GM19463 (cell line): ENCODE results near the gene TEKT3.

Source experiments
- ATAC-seq: cut with Tn5 transposase; IDR thresholded peaks from one replicate; pipeline ENCODE4 v1.9.1; 2021; ENCODE audit warnings: mild to moderate bottlenecking, moderate library complexity; ENCODE audit not compliant: unreplicated experiment

Gene TEKT3

GRCh38 chr17:15350777-15351477, 9.5 kb upstream of the TEKT3 start:
- ATAC-seq: no peak

- ATAC-seq: no peak
Observed at GRCh38 chr17:15349119-15349518, 7.7 kb upstream of the TEKT3 start.

- ATAC-seq: no peak
Observed at GRCh38 chr17:15348021-15348420, 6.6 kb upstream of the TEKT3 start.

GRCh38 chr17:15346066-15346595, 4.7 kb upstream of the TEKT3 start:
- ATAC-seq: no peak

GRCh38 chr17:15343749-15344148, 2.4 kb upstream of the TEKT3 start:
- ATAC-seq: no peak

GRCh38 chr17:15342460-15342859, 1.1 kb upstream of the TEKT3 start:
- no peak for ATAC-seq

- no peak for ATAC-seq
Observed at GRCh38 chr17:15341966-15342365, 569 bp upstream of the TEKT3 start.

GRCh38 chr17:15340966-15341365, 431 bp downstream of the TEKT3 start:
- no peak for ATAC-seq

- ATAC-seq: no peak
Observed at GRCh38 chr17:15335446-15335845, 6.0 kb downstream of the TEKT3 start.

GRCh38 chr17:15334266-15334665, 7.1 kb downstream of the TEKT3 start:
- no peak for ATAC-seq

- no peak for ATAC-seq
Observed at GRCh38 chr17:15332338-15332737, 9.1 kb downstream of the TEKT3 start.

- ATAC-seq: no peak
Observed at GRCh38 chr17:15323131-15323530, 18.3 kb downstream of the TEKT3 start.

GRCh38 chr17:15321556-15322251, 19.7 kb downstream of the TEKT3 start:
- ATAC-seq: no peak

GRCh38 chr17:15319452-15320010, 21.9 kb downstream of the TEKT3 start:
- ATAC-seq: no peak

GRCh38 chr17:15311996-15312395, 29.4 kb downstream of the TEKT3 start:
- ATAC-seq: no peak

GRCh38 chr17:15309793-15310192, 31.6 kb downstream of the TEKT3 start:
- ATAC-seq: no peak

GRCh38 chr17:15309236-15309635, 32.2 kb downstream of the TEKT3 start:
- no peak for ATAC-seq

- ATAC-seq: no peak
Observed at GRCh38 chr17:15308758-15309157, 32.6 kb downstream of the TEKT3 start.

- ATAC-seq: no peak
Observed at GRCh38 chr17:15307710-15308111, 33.7 kb downstream of the TEKT3 start.

- no peak for ATAC-seq
Observed at GRCh38 chr17:15303851-15304250, 37.5 kb downstream of the TEKT3 start.

GRCh38 chr17:15303268-15303667, 38.1 kb downstream of the TEKT3 start:
- no peak for ATAC-seq

GRCh38 chr17:15301845-15302244, 39.6 kb downstream of the TEKT3 start:
- ATAC-seq: no peak
